Nucleus accumbens (tissue), 56 donors: Measurements from ENCODE around the gene PLCXD3.
"Not testable (repeated sequence)": the region's sequence is repeated elsewhere in the genome, so short reads cannot be mapped to it uniquely, and the experiment has no call there.

Source experiments
- DNase-seq, 56 donors: peaks; one replicate each; lab custom pipeline; 2025; lab: John Stamatoyannopoulos, UW

PLCXD3 gene

DNA sequence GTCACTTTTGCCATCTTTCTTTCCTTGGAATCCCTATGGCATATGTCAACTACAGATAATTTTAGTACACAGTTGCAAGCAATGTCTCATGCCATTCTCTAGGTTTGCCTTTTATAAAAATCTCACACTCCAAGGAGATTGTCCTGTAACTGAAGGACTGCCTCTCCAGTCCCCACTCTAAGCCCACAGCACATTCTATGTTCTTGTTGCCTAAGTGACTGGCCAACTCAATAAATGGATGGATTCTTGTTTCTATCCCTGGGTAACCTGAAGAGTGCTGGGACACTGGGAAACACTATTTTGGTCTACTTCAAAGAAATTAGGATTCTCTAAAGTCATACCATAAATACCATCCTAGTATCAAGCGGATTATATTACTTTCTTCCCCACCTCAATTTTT is 145.0 kb downstream of the PLCXD3 start:
- no peak for DNase-seq

DNA sequence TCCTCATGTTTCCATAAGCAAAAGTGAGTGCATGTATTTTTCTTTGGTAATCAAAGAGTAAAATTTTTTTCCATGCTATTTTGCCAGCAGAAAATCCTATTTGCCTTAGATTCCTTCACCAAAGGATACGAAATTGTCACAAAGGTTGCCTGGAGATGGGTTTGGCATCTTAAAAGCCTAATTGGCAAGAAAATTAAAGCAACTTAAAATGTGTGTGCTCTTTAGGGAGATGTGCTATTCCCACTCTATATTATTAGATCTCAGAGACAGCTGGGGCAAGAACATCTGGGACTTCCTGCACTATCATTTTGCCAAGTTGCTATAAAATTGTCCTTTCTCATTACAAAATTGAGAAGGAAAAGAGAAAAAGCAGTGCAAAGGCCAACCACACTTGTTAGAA is 146.1 kb downstream of the PLCXD3 start:
- no peak for DNase-seq

DNA sequence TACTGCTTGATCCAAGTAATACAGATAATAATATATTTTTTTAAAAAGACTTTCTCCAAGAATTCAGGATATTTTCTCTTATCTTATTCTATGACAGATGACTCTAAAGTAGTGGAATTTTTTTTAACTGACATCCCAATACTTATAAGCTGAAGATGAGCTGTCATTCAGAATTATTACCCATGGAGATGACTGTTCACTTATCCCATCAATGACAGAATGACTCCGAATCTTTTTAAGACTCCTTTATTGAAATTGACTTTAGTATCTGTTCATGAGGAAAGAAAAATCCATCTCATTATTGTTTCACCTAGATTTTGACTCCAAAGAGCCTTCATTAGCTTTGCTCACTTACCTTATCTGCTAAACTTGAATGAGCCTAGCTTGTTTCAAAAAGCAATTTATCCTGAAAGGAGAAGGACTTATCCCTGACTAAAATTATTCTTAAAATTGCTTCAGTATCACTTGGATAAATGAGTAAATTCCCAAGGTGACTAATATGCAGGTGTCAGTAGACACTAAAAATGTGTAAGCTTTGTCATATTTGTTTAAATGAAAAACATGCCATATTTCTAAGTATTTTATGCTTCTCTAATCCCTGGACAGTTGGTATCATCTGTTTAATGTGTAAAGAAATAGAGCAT is 146.9 kb downstream of the PLCXD3 start:
- DNase-seq, result no peak

DNA sequence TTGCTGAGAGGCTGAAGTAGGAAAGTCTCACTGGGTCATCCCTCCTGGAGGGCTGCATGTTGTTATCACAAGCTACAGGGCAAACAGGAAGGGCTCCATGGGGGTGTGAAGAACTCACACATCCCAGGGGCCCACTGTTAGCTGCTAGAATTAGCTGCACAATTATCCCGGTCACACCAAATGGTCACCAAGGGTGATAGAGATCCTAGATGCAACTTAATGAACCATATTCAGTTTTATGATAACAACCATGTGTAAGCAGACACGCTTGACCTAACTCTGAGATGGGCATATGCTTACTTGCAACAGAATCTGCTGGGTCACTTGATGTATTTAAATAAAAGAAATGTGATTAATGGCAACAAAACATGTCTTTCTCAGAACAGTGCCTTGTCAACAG is 153.6 kb downstream of the PLCXD3 start:
- no peak for DNase-seq

DNA sequence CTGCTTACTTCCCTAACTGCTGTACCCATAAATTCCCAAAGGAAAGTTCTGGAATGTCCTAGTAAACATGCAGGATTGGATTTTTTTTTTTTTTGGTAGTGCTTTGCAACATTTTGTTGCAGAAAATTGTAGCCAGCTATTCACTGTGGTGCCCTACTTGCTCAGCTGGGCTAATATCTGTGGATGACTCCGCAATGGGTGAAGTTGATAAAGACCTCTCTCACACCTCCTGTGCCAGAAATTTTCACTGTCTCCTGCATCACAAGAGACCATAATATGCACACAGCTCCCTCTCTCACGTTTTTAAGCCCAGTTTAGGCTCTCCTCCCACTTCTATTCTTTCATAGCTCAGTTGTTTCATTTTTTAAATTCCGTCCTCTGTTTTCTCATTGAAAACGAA is 160.6 kb downstream of the PLCXD3 start:
- DNase-seq, result no peak

DNA sequence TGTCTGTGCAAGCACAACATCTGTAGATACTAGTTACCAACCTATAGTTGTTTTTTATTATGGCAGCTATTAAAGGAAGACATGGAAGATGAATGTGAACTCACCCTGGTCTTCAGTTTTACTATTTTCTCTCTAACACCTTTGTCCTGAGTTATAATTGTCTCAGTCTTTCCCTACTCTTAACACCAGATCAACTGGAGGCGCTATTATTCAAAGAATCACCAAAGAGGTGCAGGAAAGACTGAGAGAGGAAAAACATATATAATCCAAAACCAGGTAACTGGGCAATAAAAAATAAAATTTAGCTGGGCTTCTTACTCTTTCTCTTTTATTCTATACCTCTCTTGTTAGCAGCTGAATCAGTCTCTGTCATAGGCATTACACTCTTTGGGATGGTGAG is 162.8 kb downstream of the PLCXD3 start:
- DNase-seq, result no peak

DNA sequence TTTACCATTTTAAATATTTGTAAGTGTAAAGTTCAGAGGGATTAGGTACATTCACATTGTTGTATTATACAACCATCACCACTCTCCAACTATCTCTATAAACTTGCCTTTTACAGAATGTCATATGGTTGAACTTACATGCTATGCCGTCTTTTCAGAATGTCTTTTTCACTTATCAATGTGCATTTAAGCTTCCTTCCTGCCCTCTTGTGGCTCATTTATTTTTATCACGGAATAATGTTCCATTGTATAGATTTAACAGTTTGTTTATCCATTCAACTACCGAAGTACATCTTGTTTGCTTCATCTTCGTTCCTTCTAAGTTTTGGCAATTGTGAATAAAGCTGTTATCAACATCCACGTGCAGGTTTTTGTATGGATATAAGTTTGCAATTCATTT is 163.8 kb downstream of the PLCXD3 start:
- DNase-seq, result no peak

DNA sequence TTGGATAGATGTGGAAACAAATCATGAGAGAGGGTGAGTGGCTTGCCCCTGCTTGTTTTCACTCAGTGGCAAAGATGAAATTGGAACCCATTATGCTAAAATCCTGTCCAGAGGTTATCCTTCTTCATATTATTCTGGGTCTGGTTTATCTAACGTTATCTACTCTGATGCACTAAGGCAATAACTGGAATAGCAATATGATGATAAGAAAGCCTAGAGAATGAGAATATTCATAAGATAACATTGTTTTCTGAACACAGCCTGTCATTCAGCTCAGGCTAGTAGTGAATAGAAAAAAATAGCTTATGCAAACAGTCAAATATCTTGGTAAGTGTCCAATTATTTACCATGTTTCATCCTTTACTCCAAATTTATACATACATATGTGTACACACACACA is 165.1 kb downstream of the PLCXD3 start:
- no peak for DNase-seq

DNA sequence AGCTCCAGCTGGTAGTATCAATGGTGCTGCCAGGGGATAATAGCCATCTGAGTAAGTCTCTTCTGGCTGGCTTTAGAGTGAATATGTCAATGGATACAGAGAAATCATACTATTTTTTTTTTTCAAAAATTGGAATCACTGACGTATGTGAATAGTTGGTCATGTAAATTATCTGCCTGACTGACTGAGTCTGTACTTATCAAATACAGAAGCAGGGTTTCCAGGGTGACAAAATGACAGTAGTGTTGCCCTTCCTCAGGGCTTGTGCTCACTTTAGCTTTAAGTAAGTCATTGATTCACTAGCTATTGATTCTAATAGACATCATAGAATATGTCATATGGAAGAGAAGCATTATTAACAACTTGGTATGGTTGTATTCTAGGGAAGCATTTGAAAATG is 171.1 kb downstream of the PLCXD3 start:
- no peak for DNase-seq

DNA sequence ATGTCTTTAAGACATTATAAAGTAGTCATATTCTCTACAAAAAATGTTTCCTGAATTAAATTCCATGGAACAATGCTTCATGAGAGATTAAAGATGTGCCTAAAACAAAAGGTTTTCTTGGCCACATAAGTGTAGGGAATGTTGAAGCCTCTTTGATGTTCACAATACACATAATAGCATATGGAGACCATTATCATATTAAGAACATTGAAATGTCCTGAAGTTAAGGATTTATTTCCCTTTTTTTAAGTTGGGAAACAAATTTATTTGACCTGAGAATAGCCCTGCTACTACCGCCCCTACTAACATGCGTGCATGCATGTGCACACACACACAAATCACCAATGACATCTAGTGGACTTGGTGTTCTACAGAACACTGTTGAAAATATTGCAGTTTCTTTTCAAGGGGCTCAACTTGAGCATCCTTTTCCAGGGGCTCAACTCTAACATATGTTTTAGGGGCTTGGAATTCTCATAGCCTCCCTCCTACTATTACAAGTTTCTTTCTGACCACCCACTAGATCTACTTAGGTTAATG is 172.2 kb downstream of the PLCXD3 start:
- DNase-seq, result no peak

DNA sequence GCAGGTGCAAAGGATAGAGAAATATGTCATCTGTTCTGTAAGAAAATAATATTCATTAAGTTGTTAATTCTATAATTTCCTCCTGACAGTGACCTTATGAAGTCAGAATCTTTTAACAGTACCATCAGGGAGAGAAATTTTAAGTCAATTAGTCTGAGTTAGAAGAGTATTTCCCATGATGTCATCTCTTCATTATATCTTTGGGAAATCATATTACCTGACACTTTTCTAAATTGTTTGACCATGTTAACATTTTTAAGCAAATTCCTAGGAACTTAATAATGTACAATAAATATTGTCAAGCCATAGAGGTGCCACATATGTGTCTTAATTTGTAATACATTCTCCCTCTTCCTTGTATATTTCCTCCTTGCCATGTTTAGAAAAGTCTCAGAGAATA is 172.7 kb downstream of the PLCXD3 start:
- DNase-seq, result no peak

DNA sequence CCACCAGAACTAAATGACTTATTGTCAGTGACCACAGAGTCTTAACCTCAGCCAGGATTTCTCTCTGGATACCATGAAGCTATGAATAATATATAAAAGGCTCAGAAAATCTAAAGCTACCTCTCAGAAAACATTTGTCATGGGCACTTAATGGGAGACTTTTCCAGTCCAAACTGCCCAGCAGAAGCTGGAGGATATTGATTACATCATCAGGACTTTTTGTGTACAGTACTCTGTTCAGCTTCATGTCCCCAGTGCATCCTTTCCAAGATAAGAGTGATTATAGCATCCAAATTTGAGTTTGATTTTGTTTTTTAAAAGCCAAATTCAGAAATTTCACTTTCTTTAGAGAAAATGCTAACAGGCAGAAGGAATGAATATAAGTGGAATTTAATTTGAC is 173.2 kb downstream of the PLCXD3 start:
- no peak for DNase-seq

DNA sequence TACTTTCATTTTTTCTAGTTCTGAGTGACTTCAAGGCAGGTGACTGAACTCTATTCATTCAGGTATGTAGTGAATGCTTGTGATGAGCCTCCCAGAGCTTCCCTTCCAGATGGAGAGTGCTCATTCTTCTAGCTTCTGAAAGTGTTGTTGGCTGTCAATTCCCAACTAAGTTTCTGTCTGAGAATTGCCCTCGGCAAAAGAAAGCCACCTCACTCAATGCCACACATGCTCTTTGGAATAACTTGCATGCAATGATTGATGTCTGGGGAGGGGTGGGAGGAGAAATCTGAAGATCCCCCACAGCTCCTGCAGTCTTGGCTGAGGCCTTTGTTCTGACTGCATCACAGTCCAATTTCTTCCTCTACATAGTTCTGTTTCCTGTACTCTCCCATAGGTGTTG is 173.9 kb downstream of the PLCXD3 start:
- no peak for DNase-seq

DNA sequence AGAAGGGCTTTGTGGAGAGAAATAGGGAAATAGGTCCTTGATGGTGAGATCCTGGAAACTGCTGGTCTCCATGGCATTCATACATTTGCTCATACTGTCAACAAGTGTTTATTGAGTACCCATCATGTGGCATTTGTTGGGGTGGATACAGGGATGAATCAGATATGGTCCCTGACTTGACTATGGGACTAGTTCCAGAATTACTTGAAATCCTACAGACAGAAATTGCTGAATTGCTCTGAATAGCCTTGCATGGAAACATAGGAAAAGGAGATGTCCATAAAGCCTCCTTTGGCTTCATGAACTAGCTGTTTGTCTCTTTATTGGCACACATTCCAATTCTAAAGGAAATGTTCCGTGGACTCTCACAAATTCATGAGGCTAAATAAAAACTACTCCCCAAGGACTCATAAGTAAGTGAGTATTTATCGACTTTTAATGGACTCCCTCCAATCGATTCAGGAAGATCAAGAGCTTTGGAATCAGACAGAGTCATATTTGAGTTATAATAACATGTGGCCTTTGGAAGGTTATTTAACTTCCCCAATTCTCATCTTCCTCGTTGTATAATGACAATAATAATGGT is 174.7 kb downstream of the PLCXD3 start:
- DNase-seq, result peak in 2 of 56 donors; percentile 4 to 6

DNA sequence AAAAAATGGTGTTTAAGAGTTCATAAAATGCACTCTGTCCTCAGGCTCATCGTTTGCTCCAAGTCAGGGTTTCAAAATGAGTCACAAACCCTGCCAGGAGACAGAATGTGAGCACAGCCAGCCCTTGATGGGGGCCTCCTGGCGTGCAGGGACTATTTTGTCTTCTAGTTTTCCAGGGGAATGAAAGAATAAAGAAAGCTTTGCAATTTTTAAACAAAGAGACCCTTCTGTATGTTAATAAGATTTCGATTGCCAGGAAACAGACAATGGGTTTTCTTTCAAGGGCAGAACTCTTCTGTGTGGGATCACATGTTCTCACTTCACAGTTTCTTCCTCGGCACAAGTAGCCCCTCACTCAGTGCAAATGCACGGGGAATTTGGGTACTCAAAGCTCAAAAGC is 175.6 kb downstream of the PLCXD3 start:
- peak in 39 of 56 donors; percentile 2 to 67 (median 30) for DNase-seq

DNA sequence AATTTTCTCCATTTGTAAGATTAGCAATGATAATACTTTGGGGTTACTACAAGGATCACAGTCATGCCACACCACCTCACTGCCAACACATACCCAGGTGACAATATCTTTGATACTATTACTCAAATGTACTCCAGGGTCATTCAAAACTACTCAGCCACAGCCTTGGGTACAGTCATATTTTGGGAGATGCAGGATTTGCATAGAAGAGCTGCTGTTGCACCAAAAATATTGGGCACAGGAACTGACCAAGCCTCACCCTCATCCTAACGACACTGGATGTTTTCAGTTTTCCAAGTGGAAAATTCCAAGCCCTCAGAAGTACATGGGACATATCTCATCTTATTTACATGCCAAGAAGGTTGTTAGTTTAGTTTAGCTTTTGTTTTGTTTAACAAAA is 176.2 kb downstream of the PLCXD3 start:
- DNase-seq, result no peak

DNA sequence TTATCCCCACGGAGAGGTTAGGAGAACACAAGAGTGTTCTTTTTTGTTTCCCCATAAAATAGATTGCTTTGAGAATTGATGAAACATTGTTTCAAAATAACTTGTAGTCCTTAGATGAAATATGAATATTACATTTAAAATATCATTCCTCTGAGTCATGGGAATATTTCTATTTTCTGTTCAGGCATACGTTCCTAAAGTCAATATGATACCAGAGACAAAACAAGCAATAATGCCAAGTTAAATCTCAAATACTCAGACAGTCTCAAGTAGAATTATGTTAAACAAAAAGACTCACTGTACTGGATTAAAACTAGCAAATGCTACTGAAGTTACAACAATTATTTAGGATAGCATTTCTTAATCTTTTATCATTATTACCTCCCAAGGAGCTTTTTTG is 185.3 kb downstream of the PLCXD3 start:
- no peak for DNase-seq

DNA sequence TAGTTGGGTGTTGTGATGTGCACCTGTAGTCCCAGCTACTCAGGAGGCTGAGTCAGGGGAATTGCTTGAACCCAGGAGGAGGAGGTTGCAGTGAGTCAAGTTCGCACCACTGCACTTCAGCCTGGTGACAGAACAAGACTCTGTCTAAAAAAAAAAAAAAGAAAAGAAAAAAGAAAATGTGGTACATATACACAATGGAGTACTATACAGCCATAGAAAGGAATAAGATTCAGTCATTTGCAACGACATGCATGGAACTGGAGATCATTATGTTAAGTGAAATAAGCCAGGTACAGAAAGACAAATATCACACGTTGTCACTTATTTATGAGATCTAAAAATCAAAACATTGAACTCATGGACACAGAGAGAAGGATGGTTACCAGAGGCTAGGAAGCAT is 187.6 kb downstream of the PLCXD3 start:
- not testable (repeated sequence) for DNase-seq

DNA sequence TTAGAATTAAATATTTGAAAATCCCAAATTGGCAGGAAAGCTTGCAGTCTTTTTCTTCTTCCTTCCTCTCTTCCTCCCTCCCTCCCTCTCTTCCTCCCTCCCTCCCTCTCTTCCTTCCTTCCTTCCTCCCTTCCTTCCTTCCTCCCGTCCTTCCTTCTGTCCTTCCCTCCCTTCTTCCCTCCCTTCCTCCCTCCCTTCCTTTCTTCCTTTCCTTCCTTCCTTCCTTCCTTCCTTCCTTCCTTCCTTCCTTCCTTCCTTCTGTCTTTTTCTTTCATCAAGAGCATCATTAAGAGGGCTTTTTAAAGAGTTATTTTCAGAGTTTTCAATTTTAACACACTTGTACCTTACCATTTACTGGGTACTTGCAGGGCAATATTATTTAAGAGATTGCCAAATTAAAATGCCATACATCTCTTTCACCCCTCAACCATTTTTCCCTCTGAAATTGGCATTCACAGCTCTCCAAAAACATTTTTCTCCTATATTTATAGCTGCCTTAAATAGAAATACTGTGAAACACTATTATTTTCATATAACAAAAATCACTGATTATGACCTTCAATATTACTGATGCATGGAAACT is 197.8 kb downstream of the PLCXD3 start:
- no peak for DNase-seq

DNA sequence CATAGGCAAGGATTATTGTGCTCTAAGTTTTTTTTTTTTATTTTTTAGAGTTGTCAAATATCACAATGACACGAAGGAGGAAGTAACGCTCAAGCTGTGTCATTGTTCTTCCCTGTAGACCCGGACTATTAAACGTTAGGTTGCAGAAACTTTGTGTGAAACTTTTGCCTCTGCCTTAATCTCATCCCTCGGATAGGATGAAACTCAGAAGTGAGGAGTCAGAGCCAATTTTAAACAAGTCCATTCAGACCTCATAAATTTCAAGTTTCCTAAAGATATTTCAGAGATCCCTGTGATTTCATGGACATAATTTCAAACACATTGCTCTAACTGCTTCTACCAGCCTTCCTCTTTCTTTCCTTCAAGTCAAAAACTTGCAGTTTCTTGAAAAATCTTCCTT is 198.3 kb downstream of the PLCXD3 start:
- no peak for DNase-seq

DNA sequence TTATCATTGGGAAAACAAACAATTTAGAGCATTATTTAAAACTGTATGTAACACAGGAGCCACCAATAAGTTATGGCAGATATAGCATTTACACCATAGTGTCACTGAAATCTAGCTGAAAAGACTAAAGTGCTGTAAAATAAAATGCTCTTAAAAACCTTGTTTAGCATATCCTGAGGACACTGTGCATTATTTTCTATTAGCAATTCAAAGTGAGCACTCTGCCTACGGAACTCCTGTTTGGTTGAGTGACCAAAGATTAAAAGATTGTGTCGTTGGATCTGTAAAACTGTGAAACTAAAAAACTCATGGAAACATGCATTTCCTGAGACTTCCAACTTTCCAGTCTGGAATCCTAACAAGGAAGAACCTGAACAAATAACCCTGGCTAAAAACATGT is 201.1 kb downstream of the PLCXD3 start:
- DNase-seq, result no peak

DNA sequence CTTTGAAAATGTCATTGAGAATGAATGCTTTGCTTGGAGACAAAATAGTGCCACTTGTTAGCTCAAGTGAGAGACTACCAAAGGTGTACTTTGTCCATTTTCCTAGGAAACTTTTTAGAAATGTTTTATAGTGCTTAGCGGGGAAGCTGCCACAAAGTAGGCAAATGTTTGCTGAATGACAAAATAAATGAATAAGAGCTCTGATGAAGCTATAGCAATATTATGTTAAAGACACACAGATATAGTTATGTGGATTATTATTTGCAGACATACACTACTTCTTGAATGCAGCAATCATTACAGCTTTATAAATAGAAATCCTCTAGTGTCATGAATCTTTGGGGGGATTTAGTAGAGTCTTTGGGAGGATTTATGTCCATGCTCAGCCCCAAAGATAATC is 204.4 kb downstream of the PLCXD3 start:
- no peak for DNase-seq
